Caco-2 (cell line): ENCODE data around the gene RNFT2. TPM values are rescaled to one million over a fixed set of nuclear protein-coding genes. Genes with fewer than 3 reads are reported as not detected.

Experiments
- BruUV-seq: library from RNA; stranded (reverse); fragments of 400-500 nt; replicated peaks from 2 replicates; lab custom pipeline; 2021; lab: Mats Ljungman, UMichigan
- CTCF ChIA-PET: fragments of 300-600 bp; sonication (Branson Sonifier 250); formaldehyde crosslinking; loops from one replicate; lab custom pipeline; 2022; ENCODE audit warnings: antibody characterized with exemption; lab: Charles Lee
- POLR2A ChIA-PET: fragments of 300-600 bp; sonication (Branson Sonifier 250); formaldehyde crosslinking; loops from one replicate; lab custom pipeline; 2022; ENCODE audit warnings: antibody characterized with exemption; lab: Charles Lee
- DNase-seq, 2 experiments: peaks; one replicate each; pipeline versions ENCODE4 v3.0.0 to v3.0.0-alpha.2; 2020 to 2022
- H3K27me3 ChIP-seq: replicated peaks from 2 replicates; pipeline ENCODE4 v1.6.0; 2011; ENCODE audit warnings: low read length; ENCODE audit not compliant: control insufficient read depth, insufficient read depth
- H3K36me3 ChIP-seq: 2 replicates; pipeline ENCODE4 v1.5.1; 2011; ENCODE audit warnings: low read length; ENCODE audit not compliant: control insufficient read depth, insufficient read depth
- H3K4me1 ChIP-seq: fragments of 250-450 bp; sonication (Bioruptor Pico); 2 replicates; pipeline ENCODE4 v1.5.1; 2020; ENCODE audit warnings: mild to moderate bottlenecking
- H3K4me3 ChIP-seq: 2 replicates; pipeline ENCODE4 v1.5.1; 2011; ENCODE audit warnings: low read depth, mild to moderate bottlenecking, control low read depth, low read length
- H3K9me3 ChIP-seq: fragments of 250-450 bp; sonication (Bioruptor Pico); 2 replicates; pipeline ENCODE4 v1.5.1; 2020; ENCODE audit warnings: mild to moderate bottlenecking, moderate library complexity
- H3K27ac Mint-ChIP-seq: one replicate; pipeline ENCODE4 v1.8.0; 2022; ENCODE audit warnings: mixed read lengths; ENCODE audit not compliant: unreplicated experiment
- H3K27me3 Mint-ChIP-seq: one replicate; pipeline ENCODE4 v1.8.0; 2022; ENCODE audit warnings: mixed read lengths; ENCODE audit not compliant: insufficient read depth, unreplicated experiment
- H3K36me3 Mint-ChIP-seq: one replicate; pipeline ENCODE4 v1.8.0; 2022; ENCODE audit warnings: mild to moderate bottlenecking, mixed read lengths; ENCODE audit not compliant: insufficient read depth, unreplicated experiment
- H3K4me1 Mint-ChIP-seq: one replicate; pipeline ENCODE4 v1.8.0; 2022; ENCODE audit warnings: low read depth, mixed read lengths; ENCODE audit not compliant: unreplicated experiment
- H3K4me3 Mint-ChIP-seq: one replicate; pipeline ENCODE4 v1.8.0; 2022; ENCODE audit warnings: mild to moderate bottlenecking, moderate library complexity, mixed read lengths; ENCODE audit not compliant: unreplicated experiment
- H3K9me3 Mint-ChIP-seq: one replicate; pipeline ENCODE4 v1.8.0; 2022; ENCODE audit warnings: mixed read lengths; ENCODE audit not compliant: unreplicated experiment
- CTCF ChIP-seq, 2 experiments: fragments of 200-600 bp in 1 of 2; IDR thresholded peaks; 1 replicate in 1 of 2; 2 replicates in 1 of 2; pipeline versions ENCODE4 v1.5.1 to v1.8.0; 2011 to 2022; ENCODE audit warnings: antibody characterized with exemption in 1 of 2, control low read depth in 1 of 2, inconsistent platforms in 1 of 2, low read depth in 1 of 2, low read length in 1 of 2, mild to moderate bottlenecking in 1 of 2, moderate library complexity in 1 of 2; ENCODE audit not compliant: insufficient read depth in 1 of 2, severe bottlenecking in 1 of 2, unreplicated experiment in 1 of 2
- intact Hi-C: fragments of 100-400 bp; cut with micrococcal nuclease; formaldehyde crosslinking; loops from one replicate; pipeline ENCODE4 v1.10.0; 2022; ENCODE audit not compliant: unreplicated experiment
- total RNA-seq: library from RNA; stranded (reverse); gene quantifications from 2 replicates; pipeline ENCODE4 v1.2.3, GENCODE V29; 2022

The RNFT2 gene
- total RNA-seq, 1 experiment from 2014 or later: 11.6 TPM

DNA sequence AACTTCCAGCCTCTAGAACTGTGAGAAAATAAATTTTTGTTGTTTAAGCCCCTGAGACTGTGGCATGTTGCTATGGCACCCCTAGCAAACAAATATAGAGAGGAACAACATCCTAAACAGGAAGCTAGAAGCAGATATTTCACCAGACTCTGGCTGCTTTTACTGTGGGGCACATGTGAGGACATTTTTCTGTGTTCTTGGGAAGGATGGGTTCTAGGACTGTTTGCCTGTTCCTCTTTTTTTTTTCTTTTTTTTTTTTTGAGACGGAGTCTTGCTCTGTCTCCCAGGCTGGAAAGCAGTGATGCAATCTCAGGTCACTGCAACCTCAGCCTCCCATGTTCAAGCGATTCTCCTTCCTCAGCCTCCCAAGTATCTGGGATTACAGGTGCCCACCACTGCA lies 147.4 kb downstream of the RNFT2 start:
- no peak for TF ChIP-seq CTCF (IDR thresholded peaks at IDR 0.05; ENCODE audit: insufficient read depth in 1 of 2, low read depth in 1 of 2, low read length in 1 of 2, severe bottlenecking in 1 of 2, unreplicated experiment in 1 of 2)
- H3K36me3 ChIP-seq: no peaks in the 10 kb centered on the region
- peaks cover 6% of the 10 kb centered on the region for H3K27me3 ChIP-seq
- Mint-ChIP-seq H3K4me1 (peaks cover 4% of the 10 kb centered on the region), H3K27ac (no peak overlapping the region), H3K36me3 (no peaks in the 10 kb centered on the region), H3K27me3 (peaks cover 16% of the 10 kb centered on the region), H3K4me3 (no peak overlapping the region), H3K9me3 (no peaks in the 10 kb centered on the region)
- ChIA-PET CTCF (interaction anchor here (0.7 kb wide), 1 partner anchor 26 kb away, joined by 3 read pairs; no protein-coding TSS in a partner anchor), POLR2A (no interaction called here)
- no peak for DNase-seq
- H3K9me3 ChIP-seq: no peaks in the 10 kb centered on the region
- no peak overlapping the region for H3K4me3 ChIP-seq
- peaks cover 7% of the 10 kb centered on the region; the same call in 1 of the 2 replicates for H3K4me1 ChIP-seq
- intact Hi-C loops: loop anchor here (10.0 kb wide), 1 partner anchor 181 kb away; no protein-coding TSS in a partner anchor
- no TSS peak for BruUV-seq

- TF ChIP-seq CTCF (IDR thresholded peaks at IDR 0.05; ENCODE audit: insufficient read depth in 1 of 2, low read depth in 1 of 2, low read length in 1 of 2, severe bottlenecking in 1 of 2, unreplicated experiment in 1 of 2): no peak
- H3K36me3 Mint-ChIP-seq: no peaks in the 10 kb centered on the region
- no peak overlapping the region for H3K27ac Mint-ChIP-seq
- no peaks in the 10 kb centered on the region for H3K36me3 ChIP-seq
- H3K27me3 ChIP-seq: peaks cover 2% of the 10 kb centered on the region; the same call in 1 of the 2 replicates
- no peaks in the 10 kb centered on the region for H3K9me3 Mint-ChIP-seq
- H3K27me3 Mint-ChIP-seq: peaks cover 11% of the 10 kb centered on the region
- no peaks in the 10 kb centered on the region for H3K9me3 ChIP-seq
- BruUV-seq: no TSS peak
- no peaks in the 10 kb centered on the region for H3K4me1 Mint-ChIP-seq
- intact Hi-C loops: loop anchor here (10.0 kb wide), 1 partner anchor 182 kb away; no protein-coding TSS in a partner anchor
- CTCF ChIA-PET: no interaction called here
- no peak overlapping the region for H3K4me3 Mint-ChIP-seq
- H3K4me1 ChIP-seq: no peaks in the 10 kb centered on the region
- POLR2A ChIA-PET: no interaction called here
- no peak for DNase-seq
- H3K4me3 ChIP-seq: no peak overlapping the region
Measured at GRCh38 chr12:116887244-116887643, 149.1 kb downstream of the RNFT2 start.

DNA sequence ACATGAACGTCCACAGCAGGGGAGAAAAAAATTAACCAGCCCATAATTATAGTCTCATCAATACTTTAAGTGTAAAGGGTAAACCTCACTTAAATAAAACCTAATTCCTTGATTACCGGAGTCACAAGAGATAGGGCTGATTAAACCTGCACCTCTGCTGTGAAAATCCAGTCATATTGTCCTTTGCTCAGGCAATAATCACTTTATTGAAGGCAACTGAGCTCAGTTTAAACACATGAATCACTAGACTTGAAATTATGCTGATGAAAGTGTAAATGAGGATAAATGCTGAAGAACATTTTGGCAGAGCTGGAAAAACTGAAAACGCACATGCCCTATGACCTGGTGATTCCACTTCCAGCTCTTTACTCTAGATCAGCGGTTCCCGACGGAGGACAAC lies 149.8 kb downstream of the RNFT2 start:
- H3K4me3 Mint-ChIP-seq: no peak overlapping the region
- no TSS peak for BruUV-seq
- peaks cover 8% of the 10 kb centered on the region for H3K27me3 Mint-ChIP-seq
- no peaks in the 10 kb centered on the region for H3K36me3 ChIP-seq
- no peaks in the 10 kb centered on the region for H3K9me3 ChIP-seq
- TF ChIP-seq CTCF (IDR thresholded peaks at IDR 0.05; ENCODE audit: insufficient read depth in 1 of 2, low read depth in 1 of 2, low read length in 1 of 2, severe bottlenecking in 1 of 2, unreplicated experiment in 1 of 2): no peak
- H3K4me1 ChIP-seq: no peaks in the 10 kb centered on the region
- intact Hi-C loops: loop anchor here (10.0 kb wide), 1 partner anchor 183 kb away; no protein-coding TSS in a partner anchor
- H3K27me3 ChIP-seq: no peaks in the 10 kb centered on the region
- ChIA-PET CTCF (no interaction called here), POLR2A (no interaction called here)
- no peaks in the 10 kb centered on the region for H3K4me1 Mint-ChIP-seq
- no peaks in the 10 kb centered on the region for H3K36me3 Mint-ChIP-seq
- no peaks in the 10 kb centered on the region for H3K9me3 Mint-ChIP-seq
- H3K27ac Mint-ChIP-seq: no peak overlapping the region
- no peak overlapping the region for H3K4me3 ChIP-seq
- no peak for DNase-seq
